GM12875 (cell line): ENCODE results near the gene ADNP.

Experiments
- H3K4me3 ChIP-seq: one replicate; pipeline ENCODE4 v1.5.1; 2011; ENCODE audit warnings: low read depth, low read length, control low read depth
- TF ChIP-seq, protein P1 (sequence below): IDR thresholded peaks from 2 replicates; pipeline ENCODE4 v1.5.1; 2011; ENCODE audit warnings: low read depth, mild to moderate bottlenecking, control low read depth, inconsistent platforms, low read length, moderate library complexity, borderline replicate concordance; ENCODE audit not compliant: insufficient read depth

The ADNP gene

DNA sequence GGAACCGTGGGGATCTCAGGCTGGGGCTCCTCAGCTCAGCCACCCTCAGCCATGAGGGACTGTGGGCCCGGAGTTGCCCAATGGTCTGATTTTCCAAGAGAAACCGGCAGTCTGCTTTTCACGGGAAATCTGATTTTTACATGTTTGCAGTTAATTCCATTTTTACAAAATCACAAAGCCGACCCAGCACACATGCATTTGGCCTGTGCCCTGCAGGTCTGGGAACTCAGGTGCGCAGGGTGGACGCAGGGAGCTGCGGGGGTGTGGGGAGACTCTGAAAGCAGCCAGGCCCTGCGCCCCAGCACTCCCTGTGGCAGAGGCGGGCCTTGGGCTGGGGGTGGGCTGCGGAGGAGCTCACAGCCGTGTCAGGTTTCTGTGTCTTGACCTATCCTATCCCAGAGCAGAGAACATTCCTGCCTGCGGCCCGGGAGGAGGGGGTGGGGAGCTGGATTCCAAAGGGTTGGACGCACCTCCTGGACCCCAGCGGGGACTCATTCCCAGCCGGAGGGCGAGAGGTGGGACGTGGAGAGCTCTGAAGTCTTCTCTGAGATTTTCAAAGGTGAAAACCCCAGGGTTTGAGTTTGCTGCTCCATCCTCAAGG, 60.6 kb downstream of the ADNP start:
- TF ChIP-seq, protein P1, sequence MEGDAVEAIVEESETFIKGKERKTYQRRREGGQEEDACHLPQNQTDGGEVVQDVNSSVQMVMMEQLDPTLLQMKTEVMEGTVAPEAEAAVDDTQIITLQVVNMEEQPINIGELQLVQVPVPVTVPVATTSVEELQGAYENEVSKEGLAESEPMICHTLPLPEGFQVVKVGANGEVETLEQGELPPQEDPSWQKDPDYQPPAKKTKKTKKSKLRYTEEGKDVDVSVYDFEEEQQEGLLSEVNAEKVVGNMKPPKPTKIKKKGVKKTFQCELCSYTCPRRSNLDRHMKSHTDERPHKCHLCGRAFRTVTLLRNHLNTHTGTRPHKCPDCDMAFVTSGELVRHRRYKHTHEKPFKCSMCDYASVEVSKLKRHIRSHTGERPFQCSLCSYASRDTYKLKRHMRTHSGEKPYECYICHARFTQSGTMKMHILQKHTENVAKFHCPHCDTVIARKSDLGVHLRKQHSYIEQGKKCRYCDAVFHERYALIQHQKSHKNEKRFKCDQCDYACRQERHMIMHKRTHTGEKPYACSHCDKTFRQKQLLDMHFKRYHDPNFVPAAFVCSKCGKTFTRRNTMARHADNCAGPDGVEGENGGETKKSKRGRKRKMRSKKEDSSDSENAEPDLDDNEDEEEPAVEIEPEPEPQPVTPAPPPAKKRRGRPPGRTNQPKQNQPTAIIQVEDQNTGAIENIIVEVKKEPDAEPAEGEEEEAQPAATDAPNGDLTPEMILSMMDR = no peak

DNA sequence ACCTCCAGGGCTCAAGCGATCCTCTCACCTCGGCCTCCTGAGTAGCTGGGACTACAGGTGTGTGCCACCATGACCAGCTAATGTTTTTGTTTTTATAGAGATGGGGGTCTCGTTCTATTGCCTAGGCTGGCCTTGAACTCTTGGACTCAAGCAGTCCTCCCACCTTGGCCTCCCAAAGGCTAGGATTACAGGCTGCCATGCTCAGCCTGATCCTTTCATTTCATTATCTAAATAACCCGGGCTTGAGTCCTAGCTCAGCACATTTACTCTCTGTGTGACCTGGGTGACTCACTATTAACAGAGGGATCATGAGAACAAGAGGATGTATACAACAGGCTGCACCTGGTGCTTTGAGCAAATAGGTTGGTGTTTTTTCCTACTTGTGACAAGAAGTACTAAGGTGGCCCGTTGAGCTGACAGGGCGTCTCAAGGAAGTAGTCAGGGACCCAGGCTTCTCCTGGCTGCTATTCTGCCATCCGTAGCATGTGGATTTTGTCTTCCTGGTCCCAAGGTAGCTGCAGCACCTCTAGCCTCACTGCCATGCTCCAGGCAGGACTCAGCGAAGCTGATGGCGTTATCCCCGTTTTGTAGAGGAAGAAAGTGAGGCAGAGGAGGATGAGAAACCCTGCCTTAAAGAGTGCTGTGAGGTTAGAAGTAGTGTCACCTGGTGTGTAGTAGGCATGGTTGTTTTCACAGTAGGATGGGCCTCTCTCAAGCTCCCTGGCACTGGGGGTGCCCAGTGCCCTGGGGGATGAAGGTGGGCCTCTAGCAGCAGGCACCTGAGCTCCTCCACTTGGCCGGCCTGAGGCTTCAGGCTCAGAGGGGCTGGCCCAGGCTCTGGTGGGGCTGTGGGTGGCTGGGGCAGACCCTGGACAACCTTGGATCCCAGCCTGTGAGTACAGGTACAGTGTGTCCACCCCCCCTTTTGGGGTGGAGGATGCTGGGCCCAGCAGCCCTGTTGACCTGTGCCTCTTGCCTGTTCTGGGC, 62.4 kb downstream of the ADNP start:
- no peak overlapping the region for H3K4me3 ChIP-seq
- TF ChIP-seq, protein P1 = no peak

More for the DNA sequence above, 60.6 kb downstream of the ADNP start:
- H3K4me3 ChIP-seq = no peak overlapping the region

DNA sequence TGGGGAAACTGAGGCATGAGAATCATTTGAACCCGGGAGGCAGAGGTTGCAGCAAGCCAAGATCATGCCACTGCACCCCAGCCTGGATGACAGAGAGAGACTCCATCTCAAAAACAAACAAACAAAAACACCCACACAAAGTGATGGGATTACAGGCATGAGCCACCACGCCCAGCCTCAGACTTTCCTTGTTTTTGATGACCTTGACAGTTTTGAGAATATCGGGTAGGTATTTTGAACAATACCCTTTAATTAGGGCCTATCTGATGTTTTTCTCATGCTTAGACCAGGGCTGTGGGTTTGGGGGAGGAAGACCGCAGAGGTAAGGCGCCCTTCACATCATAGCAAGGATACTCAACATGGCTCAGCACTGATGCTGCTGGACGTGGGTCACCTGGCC, 63.4 kb downstream of the ADNP start:
- TF ChIP-seq, protein P1 = no peak
- H3K4me3 ChIP-seq = no peak overlapping the region

DNA sequence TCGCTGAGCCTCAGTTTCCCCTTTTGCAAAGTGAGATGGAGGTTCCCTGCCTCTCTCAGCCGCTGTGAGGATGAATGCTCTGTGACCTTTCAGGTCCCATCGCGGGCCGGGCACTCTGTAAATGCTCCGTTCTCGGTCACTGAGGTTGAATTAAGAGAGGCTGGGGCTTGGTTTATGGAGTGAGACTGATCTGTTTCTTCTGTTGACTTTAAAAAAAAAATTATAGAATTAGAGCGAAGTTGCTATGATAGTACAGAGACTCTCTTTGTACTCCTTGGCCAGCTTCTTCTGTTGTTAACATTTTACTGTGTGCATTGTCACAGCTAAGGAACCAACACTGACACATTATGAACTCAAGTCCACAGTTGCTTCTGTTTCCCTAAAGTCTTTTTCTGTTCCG, 64.4 kb downstream of the ADNP start:
- no peak overlapping the region for H3K4me3 ChIP-seq
- TF ChIP-seq, protein P1 = no peak

DNA sequence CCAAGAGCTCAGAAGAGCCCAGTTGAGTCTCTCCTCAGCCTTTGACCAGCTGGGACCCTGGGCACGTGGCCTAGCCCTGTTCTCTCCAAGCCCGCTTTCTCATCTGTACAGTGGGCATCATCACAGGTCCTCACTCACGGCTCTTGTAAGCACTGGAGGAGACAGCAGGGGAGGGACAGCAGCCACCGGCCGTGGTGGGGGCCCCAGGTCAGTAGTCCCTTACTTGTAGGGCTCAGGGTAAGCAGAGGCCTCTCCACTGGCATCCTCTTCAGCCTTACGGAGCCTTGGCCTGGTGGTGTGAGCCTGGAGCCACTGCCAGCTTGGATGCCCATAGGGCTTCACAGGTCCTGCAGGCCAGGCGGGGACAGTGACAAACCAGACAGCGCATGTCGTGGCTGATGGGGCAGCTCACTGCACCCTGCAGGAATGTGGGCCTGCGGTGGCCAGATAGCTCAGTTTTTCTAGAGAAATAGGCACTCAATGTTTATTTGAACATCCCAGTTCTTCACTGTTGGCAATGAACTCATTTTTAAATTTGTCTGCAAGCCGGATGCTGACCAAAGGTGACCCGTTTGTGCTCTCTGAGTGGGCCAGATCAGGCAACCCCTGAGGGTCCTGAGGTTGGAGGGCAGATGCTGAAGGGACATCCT, 65.1 kb downstream of the ADNP start:
- no peak overlapping the region for H3K4me3 ChIP-seq
- TF ChIP-seq, protein P1 = no peak

DNA sequence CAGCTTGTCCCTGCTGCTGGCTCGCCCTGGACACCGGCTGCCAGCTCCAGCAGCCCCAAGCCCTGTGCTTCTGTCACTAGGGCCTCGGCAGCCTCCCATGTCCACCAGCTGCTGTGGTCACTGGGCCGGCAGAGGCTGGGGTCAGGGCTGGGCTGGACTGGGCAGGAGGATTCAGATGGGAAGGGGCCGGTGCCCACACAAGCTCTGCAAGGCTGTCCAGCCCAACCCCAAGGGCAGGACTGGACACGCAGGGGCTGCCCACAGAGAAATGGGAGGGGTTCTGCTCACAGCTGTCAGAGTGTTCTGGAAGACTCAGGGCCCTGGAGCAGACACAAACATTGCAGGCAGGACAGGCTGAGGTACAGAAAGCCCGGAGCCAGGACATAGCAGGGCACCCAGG, 65.6 kb downstream of the ADNP start:
- TF ChIP-seq, protein P1 = no peak

More for the DNA sequence above, 65.6 kb downstream of the ADNP start:
- no peak overlapping the region for H3K4me3 ChIP-seq
